ENCODE data around the gene PTPRK. TPM values are rescaled to one million over a fixed set of nuclear protein-coding genes. Genes with fewer than 3 reads are reported as not detected.

PTPRK gene
- total and polyA plus RNA-seq, 2 of the 13 experiments (the other 11 are each of a cell fraction or from before 2014, with no cell fraction given), result 43.6 to 98.3 TPM

DNA sequence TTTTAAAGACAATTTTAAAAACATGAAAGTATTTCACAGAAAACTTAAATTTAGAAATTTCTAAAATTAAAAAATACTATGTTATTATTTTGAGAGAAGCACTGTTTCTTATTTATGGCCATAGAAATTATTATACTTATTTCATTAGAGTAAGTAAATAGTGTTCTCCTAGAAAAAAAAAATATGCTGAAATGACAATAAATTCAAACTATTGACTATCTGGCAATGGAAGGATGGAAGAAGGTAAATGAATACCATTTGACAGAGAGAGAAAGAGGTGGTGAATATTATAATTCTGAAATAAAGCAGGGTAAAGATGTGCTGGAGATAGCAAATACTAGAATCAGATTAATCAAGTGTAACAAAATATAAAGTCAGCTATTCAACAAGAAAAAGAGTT, 294.8 kb downstream of the PTPRK start:
- Histone ChIP-seq H4K20me1 (ENCODE audit: insufficient read depth, low read length) (no peaks in the 10 kb centered on the region), H3K27me3 (ENCODE audit: control insufficient read depth in 1 of 2, insufficient read depth in 2 of 2, low read length in 2 of 2) (no peaks in the 10 kb centered on the region), H3K4me1 (ENCODE audit: insufficient read depth, low read length) (peaks cover 10% of the 10 kb centered on the region), H3K36me3 (replicated peaks in 1 of 2; ENCODE audit: control insufficient read depth in 1 of 2, insufficient read depth in 2 of 2, low read length in 2 of 2) (peaks cover 0 to 1% of the 10 kb centered on the region in 2 experiments; a peak in 3 of 5 replicates), H3K4me3 (replicated peaks in 1 of 3; ENCODE audit: insufficient read depth in 1 of 3, low read depth in 2 of 3, low read length in 3 of 3) (no peak overlapping the region), H3K9ac (ENCODE audit: insufficient read depth, low read depth, low read length) (no peak overlapping the region), H3K27ac (ENCODE audit: extremely low read length, insufficient read depth, low read length) (no peak overlapping the region), H2AFZ (ENCODE audit: low read length) (no peak overlapping the region), H3K79me2 (ENCODE audit: insufficient read depth, low read length) (no peaks in the 10 kb centered on the region), H3K9me3 (ENCODE audit: low read length) (no peaks in the 10 kb centered on the region), H3K4me2 (ENCODE audit: low read depth, low read length) (no peak overlapping the region)
- ATAC-seq, result no peak
- BruUV-seq (replicated peaks), result no TSS peak
- in situ Hi-C loops (cut with HindIII; ENCODE audit: extremely low pct_ligation_motif_present, low pct_unique_long_range_greater_than_20kb) (no loop called here), intact Hi-C loops (cut with micrococcal nuclease; ENCODE audit: unreplicated experiment) (no loop called here)
- no peak for DNase-seq (ENCODE audit: low spot score)
- FAIRE-seq, result no peak
- POLR2A ChIA-PET, result no interaction called here
- TF ChIP-seq MAFF (IDR thresholded peaks at IDR 0.05; ENCODE audit: low read depth, low read length) (peak; percentile 89), ZNF737 (CRISPR knock-in tag; IDR thresholded peaks at IDR 0.05; ENCODE audit: borderline replicate concordance) (no peak), MAFK (conservative IDR thresholded peaks at IDR 0.05 in 1 of 2, IDR thresholded peaks at IDR 0.05 in 1 of 2; ENCODE audit: low read length in 2 of 2) (peak; percentile 89 to 92), AFF4 (CRISPR knock-in tag; IDR thresholded peaks at IDR 0.05) (no peak), RARG (CRISPR knock-in tag; IDR thresholded peaks at IDR 0.05; ENCODE audit: low read depth) (no peak), TCF12 (IDR thresholded peaks at IDR 0.05) (no peak), TCF12 (CRISPR knock-in tag; IDR thresholded peaks at IDR 0.05) (no peak), SALL2 (CRISPR knock-in tag; IDR thresholded peaks at IDR 0.05) (no peak), HMGA1 (CRISPR knock-in tag; conservative IDR thresholded peaks at IDR 0.05) (no peak), HOXA5 (CRISPR knock-in tag; IDR thresholded peaks at IDR 0.05) (no peak), ZFP82 (CRISPR knock-in tag; IDR thresholded peaks at IDR 0.05; ENCODE audit: borderline replicate concordance) (no peak)
- TF ChIP-seq, protein P1, sequence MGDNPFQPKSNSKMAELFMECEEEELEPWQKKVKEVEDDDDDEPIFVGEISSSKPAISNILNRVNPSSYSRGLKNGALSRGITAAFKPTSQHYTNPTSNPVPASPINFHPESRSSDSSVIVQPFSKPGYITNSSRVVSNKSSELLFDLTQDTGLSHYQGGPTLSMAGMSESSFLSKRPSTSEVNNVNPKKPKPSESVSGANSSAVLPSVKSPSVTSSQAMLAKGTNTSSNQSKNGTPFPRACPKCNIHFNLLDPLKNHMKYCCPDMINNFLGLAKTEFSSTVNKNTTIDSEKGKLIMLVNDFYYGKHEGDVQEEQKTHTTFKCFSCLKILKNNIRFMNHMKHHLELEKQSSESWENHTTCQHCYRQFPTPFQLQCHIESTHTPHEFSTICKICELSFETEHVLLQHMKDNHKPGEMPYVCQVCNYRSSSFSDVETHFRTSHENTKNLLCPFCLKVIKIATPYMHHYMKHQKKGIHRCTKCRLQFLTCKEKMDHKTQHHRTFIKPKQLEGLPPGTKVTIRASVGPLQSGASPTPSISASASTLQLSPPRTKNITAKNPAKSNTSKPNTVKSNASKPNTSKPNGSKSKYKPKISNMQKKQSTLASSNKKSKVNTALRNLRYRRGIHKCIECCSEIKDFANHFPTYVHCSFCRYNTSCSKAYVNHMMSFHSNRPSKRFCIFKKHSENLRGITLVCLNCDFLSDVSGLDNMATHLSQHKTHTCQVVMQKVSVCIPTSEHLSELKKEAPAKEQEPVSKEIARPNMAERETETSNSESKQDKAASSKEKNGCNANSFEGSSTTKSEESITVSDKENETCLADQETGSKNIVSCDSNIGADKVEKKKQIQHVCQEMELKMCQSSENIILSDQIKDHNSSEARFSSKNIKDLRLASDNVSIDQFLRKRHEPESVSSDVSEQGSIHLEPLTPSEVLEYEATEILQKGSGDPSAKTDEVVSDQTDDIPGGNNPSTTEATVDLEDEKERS (CRISPR knock-in tag; IDR thresholded peaks at IDR 0.05), result no peak
- TF ChIP-seq, protein P2, sequence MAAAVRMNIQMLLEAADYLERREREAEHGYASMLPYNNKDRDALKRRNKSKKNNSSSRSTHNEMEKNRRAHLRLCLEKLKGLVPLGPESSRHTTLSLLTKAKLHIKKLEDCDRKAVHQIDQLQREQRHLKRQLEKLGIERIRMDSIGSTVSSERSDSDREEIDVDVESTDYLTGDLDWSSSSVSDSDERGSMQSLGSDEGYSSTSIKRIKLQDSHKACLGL (CRISPR knock-in tag; IDR thresholded peaks at IDR 0.05), result no peak
- CTCF ChIA-PET (ENCODE audit: low intra/inter-chr PET ratio, low total read pairs), result no interaction called here

Data from HepG2 (cell line).